Stimulated activated CD8-positive, alpha-beta memory T cell treated with anti-CD3 and anti-CD28 coated beads, Interleukin-4, amount 100 ng/mL, for 24 hours (primary cell): ENCODE measurements around the gene PCID2.
"Not testable (repeated sequence)": the region's sequence is repeated elsewhere in the genome, so short reads cannot be mapped to it uniquely, and the experiment has no call there.

Experiments
- DNase-seq: peaks from one replicate; pipeline ENCODE4 v3.0.0-alpha.2; 2020; ENCODE audit warnings: low read depth

The PCID2 gene

GRCh38 chr13:113208421-113209335 is at the start of gene PCID2:
Gene PCID2, minus strand, starts transcription at chr13:113208669. Its CDS starts 35 bp downstream, at chr13:113208634.
- DNase-seq = peak; percentile 80

- not testable (repeated sequence) for DNase-seq
Measured at GRCh38 chr13:113257908-113258307, 49.4 kb upstream of the PCID2 start.

- no peak for DNase-seq
Measured at GRCh38 chr13:113252516-113253095, 44.1 kb upstream of the PCID2 start.

- no peak for DNase-seq
Measured at GRCh38 chr13:113245849-113246796, 37.7 kb upstream of the PCID2 start.

- no peak for DNase-seq
Measured at GRCh38 chr13:113243847-113244246, 35.4 kb upstream of the PCID2 start.

GRCh38 chr13:113241623-113242022 is 33.2 kb upstream of the PCID2 start:
- not testable (repeated sequence) for DNase-seq

GRCh38 chr13:113239986-113240385 is 31.5 kb upstream of the PCID2 start:
- DNase-seq = no peak

GRCh38 chr13:113239357-113239756 is 30.9 kb upstream of the PCID2 start:
- DNase-seq = no peak

GRCh38 chr13:113238536-113238935 is 30.1 kb upstream of the PCID2 start:
- no peak for DNase-seq

GRCh38 chr13:113233101-113233500 is 24.6 kb upstream of the PCID2 start:
- no peak for DNase-seq

GRCh38 chr13:113232208-113233003 is 23.9 kb upstream of the PCID2 start:
- DNase-seq = no peak

- no peak for DNase-seq
Measured at GRCh38 chr13:113231306-113232207, 23.1 kb upstream of the PCID2 start.

- no peak for DNase-seq
Measured at GRCh38 chr13:113229791-113230190, 21.3 kb upstream of the PCID2 start.

- no peak for DNase-seq
Measured at GRCh38 chr13:113229161-113229560, 20.7 kb upstream of the PCID2 start.

GRCh38 chr13:113226873-113227450 is 18.5 kb upstream of the PCID2 start:
- no peak for DNase-seq

GRCh38 chr13:113225515-113225914 is 17.0 kb upstream of the PCID2 start:
- no peak for DNase-seq

- no peak for DNase-seq
Measured at GRCh38 chr13:113224486-113224885, 16.0 kb upstream of the PCID2 start.

GRCh38 chr13:113223070-113223469 is 14.6 kb upstream of the PCID2 start:
- DNase-seq = no peak

GRCh38 chr13:113220877-113221276 is 12.4 kb upstream of the PCID2 start:
- no peak for DNase-seq

GRCh38 chr13:113220141-113220598 is 11.7 kb upstream of the PCID2 start:
- no peak for DNase-seq
